ENCODE measurements around the gene ZNF579. TPM values are rescaled to one million over a fixed set of nuclear protein-coding genes. Genes with fewer than 3 reads are reported as not detected.
A peak's percentile ranks its signal among the peaks of the same experiment; 100 is the strongest.

ZNF579 gene
- total RNA-seq, 1 donor, result 4.4 TPM

GRCh38 chr19:55553217-55554182 lies 27.1 kb downstream of the ZNF579 start:
- no peak for TF ChIP-seq CTCF (IDR thresholded peaks at IDR 0.05; ENCODE audit: insufficient read depth, low read length)
- no peak for DNase-seq (ENCODE audit: low read depth)
- no peak overlapping the region for H3K4me3 ChIP-seq (ENCODE audit: low read depth, low read length)

- TF ChIP-seq CTCF (IDR thresholded peaks at IDR 0.05; ENCODE audit: insufficient read depth, low read length), result no peak
- peak; percentile 77 for DNase-seq (ENCODE audit: low read depth)
- H3K4me3 ChIP-seq (ENCODE audit: low read depth, low read length), result no peak overlapping the region
Measured at GRCh38 chr19:55552620-55553019, 28.0 kb downstream of the ZNF579 start.

GRCh38 chr19:55552206-55552605 lies 28.4 kb downstream of the ZNF579 start:
- no peak for DNase-seq (ENCODE audit: low read depth)
- no peak overlapping the region for H3K4me3 ChIP-seq (ENCODE audit: low read depth, low read length)
- no peak for TF ChIP-seq CTCF (IDR thresholded peaks at IDR 0.05; ENCODE audit: insufficient read depth, low read length)

- no peak overlapping the region for H3K4me3 ChIP-seq (ENCODE audit: low read depth, low read length)
- TF ChIP-seq CTCF (IDR thresholded peaks at IDR 0.05; ENCODE audit: insufficient read depth, low read length), result no peak
- DNase-seq (ENCODE audit: low read depth), result no peak
Measured at GRCh38 chr19:55550321-55550650, 30.4 kb downstream of the ZNF579 start.

GRCh38 chr19:55549500-55550320 lies 30.9 kb downstream of the ZNF579 start:
- DNase-seq (ENCODE audit: low read depth), result peak; percentile 90
- TF ChIP-seq CTCF (IDR thresholded peaks at IDR 0.05; ENCODE audit: insufficient read depth, low read length), result no peak
- peak overlapping the region; percentile 13 for H3K4me3 ChIP-seq (ENCODE audit: low read depth, low read length)

- DNase-seq (ENCODE audit: low read depth), result peak; percentile 51
- no peak overlapping the region for H3K4me3 ChIP-seq (ENCODE audit: low read depth, low read length)
- TF ChIP-seq CTCF (IDR thresholded peaks at IDR 0.05; ENCODE audit: insufficient read depth, low read length), result no peak
Measured at GRCh38 chr19:55546822-55547614, 33.6 kb downstream of the ZNF579 start.

Data from fibroblast of the aortic adventitia (primary cell).